ENCODE measurements around the gene ZGLP1.

DNA sequence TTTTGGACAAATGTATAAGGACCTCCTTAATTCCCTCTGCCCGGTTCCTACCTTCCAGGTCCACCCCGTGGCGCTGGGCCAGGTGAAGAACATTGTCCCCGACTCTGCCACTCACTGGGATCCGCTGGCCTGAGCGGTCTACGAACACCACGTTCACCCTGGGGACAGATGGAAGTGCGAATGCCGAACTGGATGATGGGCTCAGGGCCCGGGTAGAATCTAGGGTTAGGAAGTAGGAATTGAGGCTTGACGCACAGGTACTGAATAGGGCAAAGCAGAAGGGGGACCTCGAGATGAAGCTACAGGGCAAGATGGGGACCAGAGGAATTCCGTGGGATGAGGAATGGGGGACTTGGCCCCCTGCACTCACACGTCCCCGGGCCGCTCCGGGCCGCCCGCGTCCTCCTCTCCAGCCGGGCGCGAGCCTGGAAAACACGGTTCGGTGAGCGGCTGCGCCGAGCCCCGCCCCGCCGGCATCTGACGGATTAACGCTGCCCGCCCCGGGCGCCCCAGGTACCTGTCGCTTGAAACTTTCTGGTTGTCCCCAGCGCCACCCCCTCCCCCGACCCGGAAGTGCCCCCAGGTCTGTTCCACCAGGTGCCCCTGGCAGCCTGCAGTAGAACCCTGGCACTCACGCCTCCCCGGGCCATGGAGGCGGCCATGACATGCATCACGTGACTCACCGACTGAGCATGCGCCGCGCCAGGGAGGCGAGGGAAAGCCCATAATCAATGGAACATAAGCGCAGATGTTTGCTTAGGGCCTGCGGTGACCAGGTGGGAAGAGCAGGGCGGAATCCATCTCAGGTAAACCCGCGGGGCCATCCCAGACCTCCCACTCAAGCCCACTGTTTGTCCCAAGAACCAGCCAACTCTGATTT, 6.0 kb upstream of the ZGLP1 start, which contains the start of gene FDX2:
- no peak for TF ChIP-seq CTCF (IDR thresholded peaks at IDR 0.05)
- TF ChIP-seq EP300 (IDR thresholded peaks at IDR 0.05): no peak
- TF ChIP-seq POLR2A (IDR thresholded peaks at IDR 0.05): peak; percentile 4

Measured in ovary (tissue), 3 donors.